ENCODE measurements around the gene DNAJC1.

DNA sequence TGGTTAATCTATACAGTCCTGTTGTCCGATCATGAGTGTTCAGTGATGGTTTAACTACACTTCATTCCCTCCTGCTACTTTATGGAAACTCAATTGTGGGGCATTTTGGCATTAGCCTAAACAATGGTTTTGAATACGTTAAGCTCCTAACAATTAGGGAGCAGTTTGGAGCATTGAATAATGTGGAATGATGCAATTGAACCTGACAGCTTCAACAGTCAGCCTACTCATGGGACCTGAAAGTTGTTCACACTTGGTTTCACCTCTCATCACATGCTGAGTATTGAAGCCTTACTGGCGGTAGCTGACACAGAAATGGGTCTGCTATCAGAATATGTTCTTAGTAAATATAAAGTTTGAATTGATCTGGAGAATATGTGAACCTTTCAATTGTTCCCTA, 283.4 kb downstream of the DNAJC1 start:
- no peak for TF ChIP-seq POLR2AphosphoS5 (IDR thresholded peaks at IDR 0.05)
- TF ChIP-seq, protein P1, sequence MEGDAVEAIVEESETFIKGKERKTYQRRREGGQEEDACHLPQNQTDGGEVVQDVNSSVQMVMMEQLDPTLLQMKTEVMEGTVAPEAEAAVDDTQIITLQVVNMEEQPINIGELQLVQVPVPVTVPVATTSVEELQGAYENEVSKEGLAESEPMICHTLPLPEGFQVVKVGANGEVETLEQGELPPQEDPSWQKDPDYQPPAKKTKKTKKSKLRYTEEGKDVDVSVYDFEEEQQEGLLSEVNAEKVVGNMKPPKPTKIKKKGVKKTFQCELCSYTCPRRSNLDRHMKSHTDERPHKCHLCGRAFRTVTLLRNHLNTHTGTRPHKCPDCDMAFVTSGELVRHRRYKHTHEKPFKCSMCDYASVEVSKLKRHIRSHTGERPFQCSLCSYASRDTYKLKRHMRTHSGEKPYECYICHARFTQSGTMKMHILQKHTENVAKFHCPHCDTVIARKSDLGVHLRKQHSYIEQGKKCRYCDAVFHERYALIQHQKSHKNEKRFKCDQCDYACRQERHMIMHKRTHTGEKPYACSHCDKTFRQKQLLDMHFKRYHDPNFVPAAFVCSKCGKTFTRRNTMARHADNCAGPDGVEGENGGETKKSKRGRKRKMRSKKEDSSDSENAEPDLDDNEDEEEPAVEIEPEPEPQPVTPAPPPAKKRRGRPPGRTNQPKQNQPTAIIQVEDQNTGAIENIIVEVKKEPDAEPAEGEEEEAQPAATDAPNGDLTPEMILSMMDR (IDR thresholded peaks at IDR 0.05) = no peak

Measured in sigmoid colon (tissue), 4 donors.